NOMO-1 (cell line): Measurements from ENCODE around the gene OPTC.
"Not testable (repeated sequence)": the region's sequence is repeated elsewhere in the genome, so short reads cannot be mapped to it uniquely, and the experiment has no call there.

Source experiments
- DNase-seq, 2 experiments: peaks; one replicate each; lab custom pipeline; 2025; ENCODE audit not compliant: unreplicated experiment in 2 of 2; lab: John Stamatoyannopoulos, UW

OPTC gene

DNA sequence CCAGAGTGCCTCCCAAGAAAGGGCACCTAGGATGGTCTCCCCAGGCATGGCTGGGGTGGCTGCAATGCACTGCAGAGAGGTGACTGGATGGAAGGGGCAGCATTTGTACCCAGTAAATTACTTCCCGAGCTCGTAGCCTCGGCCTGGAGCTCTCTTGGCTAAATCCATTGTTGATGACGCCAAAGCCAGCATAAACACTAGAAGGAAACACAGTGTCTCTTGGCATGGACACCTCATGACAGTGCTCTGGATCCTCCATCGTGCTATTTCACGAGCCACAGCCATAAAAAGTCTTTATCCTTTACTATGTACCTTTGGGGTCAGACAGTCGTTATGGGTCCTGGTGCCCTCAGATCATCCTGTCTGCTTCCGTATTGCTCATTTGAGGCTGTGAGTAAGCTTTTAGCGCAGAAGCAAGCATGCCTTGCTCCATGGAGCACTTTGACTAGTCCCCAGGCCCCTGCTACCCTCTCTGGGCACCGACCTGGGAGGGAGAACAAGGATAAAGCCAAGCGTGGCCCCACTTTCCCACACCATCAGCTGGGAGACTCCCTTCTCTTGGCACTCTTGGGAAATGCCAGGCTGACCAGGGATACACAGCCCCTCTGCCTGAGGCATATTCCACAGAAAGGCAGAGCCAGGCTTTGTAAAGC is 28.7 kb upstream of the OPTC start:
- DNase-seq: no peak

DNA sequence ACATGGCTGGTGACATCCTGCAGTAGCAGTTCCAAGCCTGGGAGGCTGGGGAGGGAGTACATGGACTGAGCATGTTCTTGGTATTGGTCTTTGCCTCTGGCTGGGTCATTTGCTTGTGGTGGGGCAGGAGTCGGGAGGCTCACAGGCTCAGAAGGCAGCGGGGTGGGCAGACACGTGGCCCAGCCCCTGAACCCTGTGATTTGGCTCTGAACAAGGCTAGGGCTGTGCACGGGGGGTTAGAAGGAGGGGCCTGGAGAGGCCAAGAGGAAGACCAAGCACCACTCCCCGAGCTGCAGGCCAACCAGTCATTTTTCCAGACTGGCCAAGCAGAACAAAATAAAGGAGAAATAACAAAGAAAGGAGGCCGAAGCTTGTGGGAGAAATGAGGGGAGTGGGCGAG is 28.0 kb upstream of the OPTC start:
- DNase-seq: no peak

GRCh38 chr1:203466906-203467549 is 26.9 kb upstream of the OPTC start:
- DNase-seq: not testable (repeated sequence)

DNA sequence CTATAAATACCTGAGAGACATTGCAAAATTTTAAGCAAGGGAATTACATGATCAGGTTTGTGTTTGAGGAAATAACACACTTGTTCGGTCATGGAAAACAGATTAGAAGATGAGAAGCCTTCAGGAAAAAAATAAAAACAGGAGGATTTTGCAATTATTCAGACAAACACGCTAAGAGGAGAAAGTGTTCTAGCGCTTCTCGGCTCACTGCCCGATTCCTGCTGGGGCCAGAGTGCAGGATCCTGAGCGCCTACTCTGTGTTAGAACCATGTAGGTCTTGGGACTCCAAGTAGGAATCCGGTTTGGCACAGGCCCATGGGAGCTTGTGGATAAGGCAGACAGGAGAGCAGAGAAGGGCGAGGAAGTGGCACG is 26.4 kb upstream of the OPTC start:
- DNase-seq: no peak

DNA sequence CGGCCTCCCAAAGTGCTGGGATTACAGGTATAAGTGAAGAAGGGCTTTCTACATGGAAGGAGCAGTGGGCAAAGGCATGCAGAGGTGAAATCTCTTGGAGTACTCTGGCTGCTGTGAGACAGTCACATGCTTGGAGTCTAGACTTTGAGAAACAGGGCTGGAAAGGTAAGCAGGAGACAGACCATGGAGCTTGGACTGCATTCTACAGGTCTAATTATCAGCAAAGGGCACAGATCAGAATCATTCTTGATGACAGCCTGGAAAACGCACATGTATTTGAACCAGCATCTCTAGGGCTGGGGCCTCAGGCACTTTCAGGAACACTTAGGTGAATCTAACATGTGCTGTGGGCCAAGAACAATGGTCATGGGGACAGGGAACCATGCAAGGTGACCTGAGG is 25.6 kb upstream of the OPTC start:
- no peak for DNase-seq

DNA sequence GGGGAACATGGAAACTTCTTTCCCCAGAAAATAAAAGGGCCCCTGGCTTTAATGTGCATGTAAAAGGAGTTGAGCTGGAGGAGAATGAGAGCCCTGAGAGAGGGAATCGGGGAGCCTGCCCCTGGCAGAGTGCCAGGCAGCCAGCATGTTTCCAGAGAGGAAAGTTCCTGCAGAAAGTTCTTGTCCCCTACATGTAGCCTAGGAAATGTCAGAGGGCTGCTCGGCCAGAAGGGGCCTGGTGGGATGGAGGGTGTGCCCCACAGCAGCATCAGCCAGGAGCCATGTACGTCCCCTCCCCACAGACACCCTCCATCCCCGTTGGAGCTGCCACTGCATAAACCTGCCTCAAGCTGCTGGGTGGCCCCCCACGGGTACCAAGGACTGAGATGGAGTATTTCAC is 23.7 kb upstream of the OPTC start:
- DNase-seq: no peak

DNA sequence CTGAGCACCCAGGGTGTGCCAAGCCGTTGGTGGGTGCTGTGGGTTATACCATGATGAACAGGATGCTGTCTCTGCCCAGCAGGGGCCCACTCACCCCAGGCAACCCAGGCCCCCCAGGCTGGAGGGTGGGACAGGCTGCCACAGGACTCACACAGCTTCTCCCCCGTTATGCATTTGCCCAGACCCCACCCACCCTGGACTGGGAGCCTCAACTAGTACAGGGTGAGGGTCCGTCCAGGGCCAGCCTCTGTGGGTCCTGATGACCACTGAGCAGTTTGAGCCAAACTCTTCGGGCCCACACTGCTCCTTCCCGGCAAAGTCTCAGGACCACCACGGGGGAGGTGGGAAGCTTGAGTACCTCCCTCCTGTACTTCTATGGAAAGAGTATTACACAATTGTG is 22.1 kb upstream of the OPTC start:
- DNase-seq: no peak

DNA sequence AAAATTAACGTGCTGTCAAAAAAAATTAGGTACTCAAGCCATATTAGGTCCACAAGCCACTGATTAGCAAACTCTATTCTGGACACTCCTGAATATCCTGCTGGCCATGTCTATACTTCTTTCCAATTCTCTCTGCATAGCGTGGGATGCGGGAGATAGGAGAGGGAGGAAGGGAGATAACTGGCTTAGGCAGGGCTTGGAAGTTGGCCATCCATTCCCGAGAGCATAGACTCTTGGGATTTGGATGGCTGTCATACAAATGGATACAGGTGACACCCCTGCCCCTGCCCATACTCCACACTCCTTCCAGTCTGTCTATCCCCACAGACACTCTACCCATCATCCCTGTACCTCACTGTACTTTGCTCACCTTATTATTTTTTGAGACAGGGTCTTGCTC is 20.7 kb upstream of the OPTC start:
- no peak for DNase-seq

GRCh38 chr1:203473781-203474305 is 20.1 kb upstream of the OPTC start:
- no peak for DNase-seq

DNA sequence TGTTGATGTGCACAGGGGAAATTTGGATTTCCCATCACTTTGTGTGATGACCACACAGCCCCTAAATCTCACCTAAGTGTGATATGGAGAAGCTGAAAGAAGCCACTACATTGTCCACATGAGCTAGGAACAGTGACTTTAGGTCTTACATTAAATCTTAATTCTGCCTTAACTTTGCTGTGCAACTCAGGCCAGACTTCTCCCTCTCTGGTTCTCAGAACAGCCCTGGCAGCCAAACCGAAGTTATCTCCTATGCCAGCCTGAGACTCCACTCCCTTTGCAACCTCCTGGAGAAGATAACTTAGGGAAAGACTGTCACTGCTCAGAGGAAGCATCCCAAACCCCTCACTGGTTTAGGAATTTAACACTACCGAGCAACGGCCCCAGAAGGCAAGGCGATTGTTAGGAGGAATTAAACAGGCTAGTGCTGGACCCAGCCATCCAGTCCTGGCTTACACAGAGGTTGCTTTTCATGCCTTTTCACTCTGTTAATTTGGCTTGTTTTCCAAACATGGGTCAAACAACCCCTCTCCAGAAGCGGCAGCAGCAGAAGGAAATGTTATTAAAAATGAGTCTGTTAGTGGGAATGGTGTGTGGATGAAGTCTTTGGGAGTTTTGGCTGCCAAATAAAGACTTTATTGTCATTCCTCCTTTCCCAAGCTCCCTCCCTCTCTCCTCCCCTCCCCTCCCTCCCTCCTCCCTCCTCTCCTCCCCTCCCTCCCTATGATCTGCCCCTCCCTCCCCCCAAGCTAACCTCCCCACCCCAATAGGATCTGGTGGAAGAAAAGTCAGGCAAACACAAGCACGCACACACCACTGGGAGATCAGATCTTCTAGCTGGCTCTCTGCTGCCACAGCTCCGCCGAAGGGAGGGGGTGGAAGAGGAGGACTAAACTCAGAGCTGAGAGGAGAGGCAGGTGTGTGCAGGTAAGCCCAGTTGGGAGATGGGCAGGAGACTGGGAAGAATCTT is 18.7 kb upstream of the OPTC start, which contains the start of gene PRELP:
TSS of gene PRELP (plus strand) at position 795 of the 970 bp plus-strand sequence. CDS start 7,379 bp downstream, outside the sequence.
- no peak for DNase-seq

GRCh38 chr1:203476216-203476814 is 17.6 kb upstream of the OPTC start:
- DNase-seq: no peak

DNA sequence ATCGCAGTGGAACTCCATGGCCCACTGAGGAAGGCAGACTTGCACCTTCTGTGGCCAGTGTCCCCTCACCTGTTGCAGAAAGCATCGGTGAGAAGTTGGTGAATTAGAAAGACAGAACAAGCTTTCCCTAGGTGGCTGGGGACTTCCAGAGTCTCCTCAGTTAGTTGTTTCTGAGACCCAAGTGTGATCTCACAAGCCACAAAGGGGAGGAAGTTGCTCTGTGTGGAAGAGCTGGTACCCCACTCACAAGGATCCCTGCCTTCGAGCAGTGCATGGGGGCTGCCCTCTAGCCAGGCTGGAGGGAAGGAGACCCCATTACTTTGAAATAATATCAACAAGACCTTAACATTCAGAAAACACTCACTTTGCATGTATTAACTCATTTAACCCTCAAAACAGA is 16.2 kb upstream of the OPTC start:
- no peak for DNase-seq

DNA sequence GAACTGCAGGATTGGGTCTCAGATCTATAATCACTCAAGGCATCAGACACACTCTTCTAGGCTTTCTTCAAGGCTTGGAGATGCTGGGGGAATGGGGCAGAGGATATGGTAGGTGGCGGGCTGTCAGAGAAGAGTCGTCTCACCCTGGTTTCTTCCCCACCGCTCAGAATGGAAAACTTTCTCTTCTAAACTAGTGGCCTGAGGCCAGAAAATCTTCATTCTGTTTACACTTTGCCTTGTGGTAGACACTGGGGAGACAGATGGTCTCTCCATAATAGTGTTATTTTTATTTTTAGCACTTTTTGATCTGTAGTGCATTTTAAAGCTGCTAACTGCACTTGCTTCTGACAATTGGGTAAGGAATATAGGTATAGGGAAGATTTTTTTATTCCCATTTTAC is 15.7 kb upstream of the OPTC start:
- no peak for DNase-seq

GRCh38 chr1:203478986-203479385 is 15.0 kb upstream of the OPTC start:
- DNase-seq: no peak

DNA sequence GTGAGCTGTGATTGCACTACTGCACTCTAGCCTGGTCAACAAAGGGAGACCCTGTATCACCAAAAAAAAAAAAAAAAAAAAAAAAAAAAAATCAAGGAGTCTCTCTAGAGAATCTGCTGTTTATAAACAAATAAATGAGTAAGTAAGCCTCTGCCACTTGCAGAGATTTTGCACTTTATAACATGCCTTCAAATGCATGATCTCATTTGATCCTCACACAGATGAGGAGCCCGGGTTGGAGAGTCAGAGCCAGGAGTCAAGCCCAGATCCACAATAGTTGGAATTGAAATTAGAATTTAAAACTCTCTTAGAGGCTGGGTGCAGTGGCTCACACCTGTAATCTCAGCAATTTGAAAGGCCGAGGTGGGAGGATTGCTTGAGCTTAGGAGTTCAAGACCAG is 14.3 kb upstream of the OPTC start:
- DNase-seq: no peak

GRCh38 chr1:203480084-203480483 is 13.9 kb upstream of the OPTC start:
- peak in 1 of 2 experiments; percentile 24 for DNase-seq

GRCh38 chr1:203480525-203481084 is 13.3 kb upstream of the OPTC start:
- DNase-seq: peak; percentile 31 to 54

GRCh38 chr1:203481196-203481595 is 12.8 kb upstream of the OPTC start:
- DNase-seq: peak in 1 of 2 experiments; percentile 60

DNA sequence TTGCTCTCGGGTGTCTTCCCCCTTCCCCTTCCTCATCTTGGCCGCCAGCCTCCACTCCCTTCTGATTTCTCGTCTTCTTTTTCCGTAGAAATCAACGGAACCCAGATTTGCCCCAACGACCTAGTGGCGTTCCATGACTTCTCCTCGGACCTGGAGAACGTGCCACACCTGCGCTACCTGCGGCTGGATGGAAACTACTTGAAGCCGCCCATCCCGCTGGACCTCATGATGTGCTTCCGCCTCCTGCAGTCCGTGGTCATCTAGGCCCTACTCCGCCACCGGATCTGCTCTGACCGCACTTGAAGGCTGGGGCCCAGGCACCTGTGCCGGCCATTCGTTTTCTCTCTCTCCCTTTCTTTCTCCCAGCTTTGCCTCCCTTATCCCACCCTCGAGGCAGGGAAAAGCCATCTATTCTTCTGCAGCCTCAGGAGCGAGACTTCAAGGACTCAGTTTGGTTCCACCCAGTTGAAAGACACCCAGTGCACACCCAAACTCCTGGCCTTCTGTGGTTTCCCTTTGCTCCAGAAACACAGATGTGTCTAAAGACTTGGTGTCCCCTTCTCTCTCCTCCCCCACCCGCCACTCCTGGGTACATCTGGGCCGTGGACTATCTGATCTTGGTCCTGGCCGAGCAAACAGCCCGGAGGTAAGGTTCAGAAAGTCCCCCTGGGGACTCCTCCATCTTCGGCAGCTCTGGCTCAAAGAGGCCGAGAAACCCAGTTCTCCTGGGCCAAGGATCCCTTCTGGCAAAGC is 7.2 kb upstream of the OPTC start:
- DNase-seq: no peak

DNA sequence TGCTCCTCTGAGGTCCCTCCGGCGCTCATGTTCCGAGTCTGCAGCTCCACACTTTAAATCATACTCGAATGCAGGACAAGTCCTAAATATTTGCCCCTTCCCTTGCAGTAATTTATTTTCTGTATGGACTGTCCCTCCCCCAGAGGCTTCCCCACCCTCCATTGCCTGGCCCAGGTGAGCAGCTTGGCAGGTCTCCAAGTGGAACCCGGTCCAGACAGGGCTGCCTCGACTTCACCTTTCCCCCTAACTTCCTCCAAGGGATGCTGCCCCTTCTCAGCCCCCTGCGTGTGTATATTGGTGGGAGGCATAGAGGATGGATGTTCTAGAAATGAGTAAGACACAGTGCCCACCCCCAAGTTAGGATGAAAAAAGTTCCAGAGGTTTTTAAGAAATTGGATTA is 5.4 kb upstream of the OPTC start:
- DNase-seq: no peak
